Measurements from ENCODE around the gene ITGA6.

- TF ChIP-seq CTCF (IDR thresholded peaks at IDR 0.05; ENCODE audit: poor library complexity), result no peak
- no peak for TF ChIP-seq EZH2 (IDR thresholded peaks at IDR 0.05; ENCODE audit: borderline replicate concordance)
These were observed 12.1 kb upstream of the ITGA6 start for GRCh38 chr2:172415157-172415864.
